Measurements from ENCODE around the gene HIPK2. TPM values are rescaled to one million over a fixed set of nuclear protein-coding genes. Genes with fewer than 3 reads are reported as not detected.

Gene HIPK2
- total RNA-seq, 3 donors from 2014 or later (not counting 1 experiment from before 2014, with no cell fraction given), result 127 to 145 (median 144) TPM

DNA sequence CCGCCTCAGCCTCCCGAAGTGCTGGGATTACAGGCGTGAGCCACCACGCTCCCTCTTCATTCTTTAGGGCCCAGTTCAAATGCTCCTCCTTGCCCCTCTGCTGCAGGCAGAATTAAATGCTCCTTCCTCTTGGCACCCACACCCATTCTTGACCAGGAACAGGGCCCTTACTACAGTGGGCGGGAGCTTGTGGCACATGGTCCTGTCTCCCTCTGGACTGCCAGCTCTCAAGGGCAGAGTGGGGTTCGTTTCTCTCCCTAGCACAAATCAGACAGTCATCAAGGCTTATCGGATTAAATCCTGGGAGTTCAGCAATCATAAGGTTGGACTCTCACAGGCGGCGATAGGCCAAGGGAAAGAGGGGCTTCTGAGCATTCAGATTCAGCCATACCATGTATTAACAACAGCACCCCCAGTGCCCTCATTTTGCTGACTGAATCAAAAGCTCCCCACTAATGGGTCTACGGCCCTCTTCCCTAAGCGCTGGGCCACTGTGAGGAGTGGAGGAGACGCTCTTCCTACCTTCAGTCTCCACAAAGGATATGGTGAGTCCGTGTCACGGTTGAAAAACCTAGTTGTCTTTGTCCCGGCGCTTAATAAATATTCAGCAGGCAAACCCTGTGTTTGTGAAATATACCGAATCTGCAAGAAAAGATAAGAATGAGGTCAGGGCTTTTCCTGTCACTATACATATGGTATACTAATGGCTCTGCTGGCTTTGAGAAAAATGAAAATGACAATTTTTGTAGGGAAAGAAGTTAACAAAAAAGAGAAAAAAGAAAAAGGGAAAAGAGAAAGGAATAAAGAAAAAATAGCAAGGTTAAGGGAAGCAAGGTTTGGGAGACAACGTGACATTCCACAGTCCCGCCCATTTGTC lies 146.9 kb downstream of the HIPK2 start:
- no peaks in the 10 kb centered on the region for H3K27me3 Mint-ChIP-seq (ENCODE audit: low read depth in 2 of 2)
- H3K9me3 Mint-ChIP-seq, result no peaks in the 10 kb centered on the region
- H3K4me1 Mint-ChIP-seq, result peaks cover 45 to 53% of the 10 kb centered on the region in 2 donors
- TF ChIP-seq, protein P1, sequence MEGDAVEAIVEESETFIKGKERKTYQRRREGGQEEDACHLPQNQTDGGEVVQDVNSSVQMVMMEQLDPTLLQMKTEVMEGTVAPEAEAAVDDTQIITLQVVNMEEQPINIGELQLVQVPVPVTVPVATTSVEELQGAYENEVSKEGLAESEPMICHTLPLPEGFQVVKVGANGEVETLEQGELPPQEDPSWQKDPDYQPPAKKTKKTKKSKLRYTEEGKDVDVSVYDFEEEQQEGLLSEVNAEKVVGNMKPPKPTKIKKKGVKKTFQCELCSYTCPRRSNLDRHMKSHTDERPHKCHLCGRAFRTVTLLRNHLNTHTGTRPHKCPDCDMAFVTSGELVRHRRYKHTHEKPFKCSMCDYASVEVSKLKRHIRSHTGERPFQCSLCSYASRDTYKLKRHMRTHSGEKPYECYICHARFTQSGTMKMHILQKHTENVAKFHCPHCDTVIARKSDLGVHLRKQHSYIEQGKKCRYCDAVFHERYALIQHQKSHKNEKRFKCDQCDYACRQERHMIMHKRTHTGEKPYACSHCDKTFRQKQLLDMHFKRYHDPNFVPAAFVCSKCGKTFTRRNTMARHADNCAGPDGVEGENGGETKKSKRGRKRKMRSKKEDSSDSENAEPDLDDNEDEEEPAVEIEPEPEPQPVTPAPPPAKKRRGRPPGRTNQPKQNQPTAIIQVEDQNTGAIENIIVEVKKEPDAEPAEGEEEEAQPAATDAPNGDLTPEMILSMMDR (IDR thresholded peaks at IDR 0.05), result no peak
- peaks cover 8% of the 10 kb centered on the region for H3K36me3 Mint-ChIP-seq
- H3K27ac Mint-ChIP-seq, result peak overlapping the region; percentile 10 to 49
- no peak overlapping the region for H3K4me3 Mint-ChIP-seq
- Histone ChIP-seq H3K9me3 (ENCODE audit: control insufficient read depth, insufficient read depth, low read length) (no peaks in the 10 kb centered on the region), H3K36me3 (ENCODE audit: control insufficient read depth, insufficient read depth, low read length) (peaks cover 21% of the 10 kb centered on the region), H3K27ac (ENCODE audit: low read length) (no peak overlapping the region), H3K27me3 (ENCODE audit: control insufficient read depth, insufficient read depth, low read length) (no peaks in the 10 kb centered on the region), H3K4me3 (ENCODE audit: low read length) (no peak overlapping the region), H3K4me1 (ENCODE audit: control insufficient read depth, insufficient read depth, low read length) (peaks cover 31% of the 10 kb centered on the region)
- 81% methylated on average over 18 of the region's 19 CpGs for WGBS (ENCODE audit: insufficient coverage)
- intact Hi-C loops (cut with micrococcal nuclease), result no loop called here
- DNase-seq (no peak), ATAC-seq (no peak)

DNA sequence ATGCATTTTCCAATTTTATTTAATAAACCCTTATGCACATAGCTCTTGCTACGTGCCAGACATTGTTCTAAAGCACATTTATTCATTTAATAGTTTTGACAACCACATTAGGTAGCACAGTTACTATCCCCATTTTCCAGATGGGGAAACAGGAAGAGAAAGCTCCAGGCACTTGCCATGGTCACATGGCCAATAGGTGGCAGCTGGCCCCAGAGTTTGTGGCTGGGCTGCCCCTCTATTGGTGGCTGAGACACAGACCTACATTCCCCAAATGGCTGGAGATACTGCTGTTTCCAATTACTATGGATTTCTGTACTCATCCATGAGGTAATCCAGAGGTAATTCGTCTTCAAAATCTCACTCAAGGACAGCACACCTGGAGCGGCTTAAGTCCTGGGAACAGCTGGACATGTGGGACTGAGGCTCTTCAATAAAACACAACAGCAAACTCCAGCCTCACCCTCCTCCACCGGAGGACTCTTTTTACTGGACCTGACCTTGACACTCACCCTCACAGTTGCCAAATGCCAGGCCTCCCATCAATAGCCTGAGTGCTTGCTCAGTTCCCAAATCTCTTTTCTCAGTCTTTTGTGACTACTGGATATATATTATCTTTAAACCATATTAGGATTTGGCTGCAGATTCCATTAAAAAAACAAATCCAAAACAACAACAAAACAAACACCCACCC lies 148.3 kb downstream of the HIPK2 start:
- WGBS (ENCODE audit: insufficient coverage), result 99% methylated on average over 4 of the region's 4 CpGs
- peaks cover 18% of the 10 kb centered on the region for H3K4me1 ChIP-seq (ENCODE audit: control insufficient read depth, insufficient read depth, low read length)

GRCh38 chr7:139627831-139628230 lies 150.0 kb downstream of the HIPK2 start:
- H3K27ac Mint-ChIP-seq, result peak overlapping the region; percentile 89 to 93
- peaks cover 45 to 60% of the 10 kb centered on the region in 2 donors for H3K4me1 Mint-ChIP-seq
- ATAC-seq, result no peak
- H3K4me1 ChIP-seq (ENCODE audit: control insufficient read depth, insufficient read depth, low read length), result peaks cover 18% of the 10 kb centered on the region
- H3K27me3 Mint-ChIP-seq (ENCODE audit: low read depth in 2 of 2), result no peaks in the 10 kb centered on the region
- TF ChIP-seq, protein P1 (IDR thresholded peaks at IDR 0.05), result no peak
- intact Hi-C loops (cut with micrococcal nuclease), result no loop called here
- no peaks in the 10 kb centered on the region for H3K9me3 Mint-ChIP-seq
- WGBS (ENCODE audit: insufficient coverage), result 93% methylated on average over 4 of the region's 4 CpGs
- H3K27me3 ChIP-seq (ENCODE audit: control insufficient read depth, insufficient read depth, low read length), result no peaks in the 10 kb centered on the region
- no peaks in the 10 kb centered on the region for H3K9me3 ChIP-seq (ENCODE audit: control insufficient read depth, insufficient read depth, low read length)
- DNase-seq, result no peak
- H3K4me3 ChIP-seq (ENCODE audit: low read length), result no peak overlapping the region
- H3K36me3 ChIP-seq (ENCODE audit: control insufficient read depth, insufficient read depth, low read length), result peaks cover 29% of the 10 kb centered on the region
- no peak overlapping the region for H3K4me3 Mint-ChIP-seq
- peaks cover 22% of the 10 kb centered on the region for H3K36me3 Mint-ChIP-seq
- H3K27ac ChIP-seq (ENCODE audit: low read length), result peak overlapping the region; percentile 2

More for the DNA sequence above, 148.3 kb downstream of the HIPK2 start:
- Histone ChIP-seq H3K4me3 (ENCODE audit: low read length) (no peak overlapping the region), H3K36me3 (ENCODE audit: control insufficient read depth, insufficient read depth, low read length) (peaks cover 26% of the 10 kb centered on the region), H3K27ac (ENCODE audit: low read length) (no peak overlapping the region), H3K27me3 (ENCODE audit: control insufficient read depth, insufficient read depth, low read length) (no peaks in the 10 kb centered on the region), H3K9me3 (ENCODE audit: control insufficient read depth, insufficient read depth, low read length) (no peaks in the 10 kb centered on the region)
- Mint-ChIP-seq H3K27me3 (ENCODE audit: low read depth in 2 of 2) (no peaks in the 10 kb centered on the region), H3K36me3 (peaks cover 20% of the 10 kb centered on the region), H3K4me3 (no peak overlapping the region), H3K27ac (peak overlapping the region; percentile 64 to 69), H3K9me3 (no peaks in the 10 kb centered on the region), H3K4me1 (peaks cover 46 to 55% of the 10 kb centered on the region in 2 donors)
- TF ChIP-seq, protein P1 (IDR thresholded peaks at IDR 0.05), result no peak
- intact Hi-C loops (cut with micrococcal nuclease), result no loop called here
- no peak for DNase-seq
- no peak for ATAC-seq

Measured in natural killer cell (primary cell).